ENCODE data around the gene BCAN.

BCAN gene

GRCh38 chr1:156626079-156626438 is 15.9 kb upstream of the BCAN start:
- TF ChIP-seq FOXP2 (optimal IDR thresholded peaks at IDR 0.05; ENCODE audit: borderline replicate concordance, extremely low read depth, extremely low read length, insufficient read depth) (no peak), SIN3A (IDR thresholded peaks at IDR 0.05; ENCODE audit: borderline replicate concordance, insufficient read depth, low read length) (no peak), POLR2AphosphoS5 (IDR thresholded peaks at IDR 0.05; ENCODE audit: low read depth, low read length) (no peak), TAF1 (IDR thresholded peaks at IDR 0.05; ENCODE audit: borderline replicate concordance, insufficient read depth, low read length) (no peak)
- TF ChIP-seq, protein P1, sequence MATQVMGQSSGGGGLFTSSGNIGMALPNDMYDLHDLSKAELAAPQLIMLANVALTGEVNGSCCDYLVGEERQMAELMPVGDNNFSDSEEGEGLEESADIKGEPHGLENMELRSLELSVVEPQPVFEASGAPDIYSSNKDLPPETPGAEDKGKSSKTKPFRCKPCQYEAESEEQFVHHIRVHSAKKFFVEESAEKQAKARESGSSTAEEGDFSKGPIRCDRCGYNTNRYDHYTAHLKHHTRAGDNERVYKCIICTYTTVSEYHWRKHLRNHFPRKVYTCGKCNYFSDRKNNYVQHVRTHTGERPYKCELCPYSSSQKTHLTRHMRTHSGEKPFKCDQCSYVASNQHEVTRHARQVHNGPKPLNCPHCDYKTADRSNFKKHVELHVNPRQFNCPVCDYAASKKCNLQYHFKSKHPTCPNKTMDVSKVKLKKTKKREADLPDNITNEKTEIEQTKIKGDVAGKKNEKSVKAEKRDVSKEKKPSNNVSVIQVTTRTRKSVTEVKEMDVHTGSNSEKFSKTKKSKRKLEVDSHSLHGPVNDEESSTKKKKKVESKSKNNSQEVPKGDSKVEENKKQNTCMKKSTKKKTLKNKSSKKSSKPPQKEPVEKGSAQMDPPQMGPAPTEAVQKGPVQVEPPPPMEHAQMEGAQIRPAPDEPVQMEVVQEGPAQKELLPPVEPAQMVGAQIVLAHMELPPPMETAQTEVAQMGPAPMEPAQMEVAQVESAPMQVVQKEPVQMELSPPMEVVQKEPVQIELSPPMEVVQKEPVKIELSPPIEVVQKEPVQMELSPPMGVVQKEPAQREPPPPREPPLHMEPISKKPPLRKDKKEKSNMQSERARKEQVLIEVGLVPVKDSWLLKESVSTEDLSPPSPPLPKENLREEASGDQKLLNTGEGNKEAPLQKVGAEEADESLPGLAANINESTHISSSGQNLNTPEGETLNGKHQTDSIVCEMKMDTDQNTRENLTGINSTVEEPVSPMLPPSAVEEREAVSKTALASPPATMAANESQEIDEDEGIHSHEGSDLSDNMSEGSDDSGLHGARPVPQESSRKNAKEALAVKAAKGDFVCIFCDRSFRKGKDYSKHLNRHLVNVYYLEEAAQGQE (IDR thresholded peaks at IDR 0.05; ENCODE audit: insufficient read depth in 1 of 2, low read depth in 2 of 2, low read length in 2 of 2), result no peak

DNA sequence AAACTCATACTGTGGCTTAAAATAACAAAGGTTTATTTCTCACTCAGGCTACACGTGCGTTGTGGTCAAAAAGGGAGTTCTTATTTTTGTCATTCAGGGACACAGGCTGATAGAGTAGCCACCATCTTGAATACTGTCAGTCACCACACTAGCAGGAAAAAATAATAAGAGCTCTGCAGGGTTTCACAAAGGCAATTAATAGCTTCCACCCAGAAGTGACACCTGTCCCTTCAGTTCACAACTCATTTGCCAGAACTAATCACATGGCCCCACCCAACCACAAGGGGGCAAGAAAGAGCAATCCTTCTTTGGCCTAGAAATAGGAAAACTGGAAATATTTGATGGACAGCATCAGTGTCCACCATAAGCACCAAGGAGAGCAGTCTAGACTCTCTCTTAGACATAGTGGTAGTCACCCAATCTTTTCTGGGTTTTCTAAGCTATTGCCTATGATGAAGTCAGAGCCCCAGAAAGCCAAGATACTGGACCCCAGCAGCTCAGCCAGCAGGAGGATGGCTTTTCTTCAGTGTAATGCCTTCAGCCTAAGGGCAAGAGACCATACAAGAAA is 14.5 kb upstream of the BCAN start:
- no peak for TF ChIP-seq FOXP2 (optimal IDR thresholded peaks at IDR 0.05; ENCODE audit: borderline replicate concordance, extremely low read depth, extremely low read length, insufficient read depth)
- TF ChIP-seq, protein P1 (IDR thresholded peaks at IDR 0.05; ENCODE audit: insufficient read depth in 1 of 2, low read depth in 2 of 2, low read length in 2 of 2), result peak; percentile 64 to 91; a peak in 3 of 4 replicates

DNA sequence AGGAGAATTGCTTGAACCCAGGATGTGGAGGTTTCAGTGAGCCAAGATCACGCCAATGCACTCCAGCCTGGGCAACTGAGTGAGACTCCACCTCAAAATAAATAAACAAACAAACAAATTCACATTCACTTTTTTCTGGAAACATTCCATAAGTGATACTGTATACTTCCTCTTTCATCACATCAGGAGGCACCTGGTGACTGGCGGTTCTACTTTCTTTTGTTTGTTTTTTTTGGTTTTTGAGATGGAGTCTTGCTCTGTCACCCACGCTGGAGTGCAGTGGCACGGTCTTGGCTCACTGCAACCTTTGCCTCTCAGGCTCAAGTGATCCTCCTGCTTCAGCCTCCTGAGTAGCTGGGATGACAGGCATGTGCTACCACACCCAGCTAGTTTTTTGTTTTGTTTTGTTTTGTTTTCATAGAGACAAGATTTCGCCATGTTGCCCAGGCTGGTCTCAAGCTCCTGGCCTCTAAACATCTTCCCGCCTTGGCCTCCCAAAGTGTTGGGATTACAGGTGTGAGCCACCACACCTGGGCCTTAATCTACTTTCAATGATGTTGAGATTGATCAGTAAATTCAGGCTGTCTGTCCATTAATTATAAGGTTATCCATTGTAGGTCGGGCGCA is 12.0 kb upstream of the BCAN start:
- TF ChIP-seq FOXP2 (optimal IDR thresholded peaks at IDR 0.05; ENCODE audit: borderline replicate concordance, extremely low read depth, extremely low read length, insufficient read depth), result no peak
- TF ChIP-seq, protein P1 (IDR thresholded peaks at IDR 0.05; ENCODE audit: insufficient read depth in 1 of 2, low read depth in 2 of 2, low read length in 2 of 2), result no peak
- no peak for TF ChIP-seq POLR2AphosphoS5 (IDR thresholded peaks at IDR 0.05; ENCODE audit: low read depth, low read length)
- no peak for TF ChIP-seq TAF1 (IDR thresholded peaks at IDR 0.05; ENCODE audit: borderline replicate concordance, insufficient read depth, low read length)
- no peak for TF ChIP-seq SIN3A (IDR thresholded peaks at IDR 0.05; ENCODE audit: borderline replicate concordance, insufficient read depth, low read length)

DNA sequence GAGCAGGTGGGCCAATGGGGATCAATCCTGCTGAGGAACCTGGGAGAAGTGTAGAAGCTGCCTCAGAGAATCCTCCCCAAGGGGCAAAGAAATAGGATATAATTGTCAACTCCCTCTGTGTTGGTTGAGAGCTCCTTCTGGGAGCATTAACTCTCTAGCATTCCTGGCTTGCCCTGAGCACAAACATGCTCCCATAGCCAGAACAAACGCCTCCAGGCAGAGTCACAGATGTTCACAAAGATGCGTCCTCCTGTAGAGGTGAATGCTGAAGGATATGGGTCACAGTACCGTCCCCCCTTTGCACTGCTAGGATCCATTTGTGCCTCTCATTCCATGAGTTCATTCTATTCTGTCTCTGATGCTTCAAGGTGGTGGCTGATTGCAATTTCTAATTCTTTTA is 9.6 kb upstream of the BCAN start:
- TF ChIP-seq, protein P1 (IDR thresholded peaks at IDR 0.05; ENCODE audit: insufficient read depth in 1 of 2, low read depth in 2 of 2, low read length in 2 of 2), result no peak
- TF ChIP-seq SIN3A (IDR thresholded peaks at IDR 0.05; ENCODE audit: borderline replicate concordance, insufficient read depth, low read length) (no peak), POLR2AphosphoS5 (IDR thresholded peaks at IDR 0.05; ENCODE audit: low read depth, low read length) (no peak), FOXP2 (optimal IDR thresholded peaks at IDR 0.05; ENCODE audit: borderline replicate concordance, extremely low read depth, extremely low read length, insufficient read depth) (no peak), TAF1 (IDR thresholded peaks at IDR 0.05; ENCODE audit: borderline replicate concordance, insufficient read depth, low read length) (no peak)
